Measurements from ENCODE around the gene C1QTNF3.
"Not testable (repeated sequence)": the region's sequence is repeated elsewhere in the genome, so short reads cannot be mapped to it uniquely, and the experiment has no call there.

The C1QTNF3 gene

GRCh38 chr5:34017254-34017653, 25.8 kb downstream of the C1QTNF3 start:
- DNase-seq: no peak

GRCh38 chr5:34016750-34017149, 26.3 kb downstream of the C1QTNF3 start:
- no peak for DNase-seq

GRCh38 chr5:34016222-34016621, 26.8 kb downstream of the C1QTNF3 start:
- no peak for DNase-seq

GRCh38 chr5:34015120-34015822, 27.7 kb downstream of the C1QTNF3 start:
- DNase-seq: no peak

GRCh38 chr5:34014626-34015025, 28.4 kb downstream of the C1QTNF3 start:
- DNase-seq: no peak

GRCh38 chr5:34013547-34013946, 29.5 kb downstream of the C1QTNF3 start:
- no peak for DNase-seq

- DNase-seq: no peak
Observed at GRCh38 chr5:34012791-34013190, 30.2 kb downstream of the C1QTNF3 start.

GRCh38 chr5:34011536-34011935, 31.5 kb downstream of the C1QTNF3 start:
- no peak for DNase-seq

GRCh38 chr5:34010146-34010545, 32.9 kb downstream of the C1QTNF3 start:
- DNase-seq: not testable (repeated sequence)

- no peak for DNase-seq
Observed at GRCh38 chr5:34009610-34010009, 33.4 kb downstream of the C1QTNF3 start.

GRCh38 chr5:34008802-34009201, 34.2 kb downstream of the C1QTNF3 start:
- DNase-seq: no peak

- DNase-seq: peak; percentile 89
Observed at GRCh38 chr5:34007621-34008600, 35.1 kb downstream of the C1QTNF3 start, which contains the start of gene AMACR. Gene AMACR, minus strand, starts transcription at chr5:34008050. Its CDS starts 31 bp downstream, at chr5:34008019.

- DNase-seq: peak; percentile 10
Observed at GRCh38 chr5:34007201-34007620, 35.8 kb downstream of the C1QTNF3 start.

- DNase-seq: no peak
Observed at GRCh38 chr5:34005681-34006080, 37.3 kb downstream of the C1QTNF3 start.

GRCh38 chr5:34005211-34005610, 37.8 kb downstream of the C1QTNF3 start:
- no peak for DNase-seq

GRCh38 chr5:34003941-34004340, 39.1 kb downstream of the C1QTNF3 start:
- no peak for DNase-seq

- DNase-seq: no peak
Observed at GRCh38 chr5:34002629-34003328, 40.2 kb downstream of the C1QTNF3 start.

- DNase-seq: no peak
Observed at GRCh38 chr5:34001241-34001841, 41.7 kb downstream of the C1QTNF3 start.

GRCh38 chr5:33999978-34000377, 43.0 kb downstream of the C1QTNF3 start:
- DNase-seq: no peak

GRCh38 chr5:33997331-33997983, 45.6 kb downstream of the C1QTNF3 start:
- DNase-seq: peak; percentile 49

GRCh38 chr5:33995865-33996264, 47.1 kb downstream of the C1QTNF3 start:
- no peak for DNase-seq

GRCh38 chr5:33994845-33995244, 48.2 kb downstream of the C1QTNF3 start:
- no peak for DNase-seq
